ENCODE results near the gene POLG2. TPM values are rescaled to one million over a fixed set of nuclear protein-coding genes. Genes with fewer than 3 reads are reported as not detected.
A peak's percentile ranks its signal among the peaks of the same experiment; 100 is the strongest.
"Not testable (repeated sequence)": the region's sequence is repeated elsewhere in the genome, so short reads cannot be mapped to it uniquely, and the experiment has no call there.

POLG2 gene
- total and polyA plus RNA-seq, 4 donors: 5.4 to 17.8 (median 11.4) TPM

DNA sequence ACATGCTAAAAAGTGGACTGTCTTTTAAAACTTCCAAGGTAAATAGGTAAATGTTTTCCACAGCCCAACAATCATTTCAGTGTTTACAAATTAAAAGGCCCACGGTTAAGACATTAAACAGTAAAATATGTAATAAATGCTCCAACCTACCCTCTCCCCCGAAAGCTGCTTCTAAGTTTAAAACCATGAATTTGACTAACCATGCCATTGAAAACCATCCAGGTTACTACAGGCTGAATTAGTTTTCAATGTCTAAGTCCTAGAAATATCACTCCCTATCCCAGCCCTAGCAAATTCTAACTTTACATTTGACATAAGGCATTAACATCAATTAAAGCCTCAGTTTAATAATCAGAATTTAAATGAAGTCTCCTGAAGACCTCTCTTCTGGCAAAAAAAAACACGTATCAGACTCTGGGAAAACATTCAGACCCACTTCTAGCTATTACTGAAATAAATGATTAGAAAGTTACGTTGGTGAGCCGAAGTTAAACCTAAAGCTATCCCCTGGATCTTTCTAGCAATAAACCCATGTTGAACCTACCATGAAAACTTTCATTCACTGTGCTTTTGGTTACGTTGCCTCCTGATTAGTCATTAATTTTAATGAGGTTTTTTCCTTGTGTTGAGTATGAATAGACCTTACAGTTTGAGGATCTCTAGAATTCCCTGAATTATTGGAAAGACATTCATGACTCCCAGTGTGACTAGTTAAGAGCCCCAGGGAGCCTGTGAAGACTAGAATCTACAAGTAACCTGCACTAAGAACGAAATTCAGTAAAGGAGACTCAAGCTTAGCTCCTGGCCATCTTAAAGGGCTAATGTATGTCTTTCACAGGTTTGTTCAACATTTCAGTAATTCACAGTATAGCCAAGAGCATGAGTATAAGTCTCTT is 1.7 kb upstream of the POLG2 start:
- DNase-seq (no peak), ATAC-seq (ENCODE audit: insufficient read depth, low FRiP score) (no peak)
- Histone ChIP-seq H3K27me3 (ENCODE audit: control insufficient read depth in 3 of 3, insufficient read depth in 3 of 3, low read length in 2 of 3) (no peaks in the 10 kb centered on the region), H3K4me3 (no peak overlapping the region), H3K36me3 (ENCODE audit: control insufficient read depth in 4 of 4, insufficient read depth in 4 of 4, low read length in 4 of 4) (peaks cover 22 to 58% (median 41%) of the 10 kb centered on the region in 4 donors), H3K9ac (ENCODE audit: insufficient read depth in 1 of 2, low read length in 2 of 2) (no peak overlapping the region), H3K4me1 (ENCODE audit: control insufficient read depth in 5 of 5, insufficient read depth in 5 of 5, low read length in 5 of 5) (peaks cover 0 to 30% (median 3%) of the 10 kb centered on the region in 5 donors), H3K9me3 (ENCODE audit: control insufficient read depth in 4 of 4, insufficient read depth in 3 of 4, low read length in 3 of 4) (no peaks in the 10 kb centered on the region), H3K27ac (ENCODE audit: low read depth in 1 of 2, low read length in 1 of 2) (no peak overlapping the region)
- 76 to 80% methylated on average over 7 of the region's 7 CpGs for WGBS, 2 donors
- TF ChIP-seq, protein P1, sequence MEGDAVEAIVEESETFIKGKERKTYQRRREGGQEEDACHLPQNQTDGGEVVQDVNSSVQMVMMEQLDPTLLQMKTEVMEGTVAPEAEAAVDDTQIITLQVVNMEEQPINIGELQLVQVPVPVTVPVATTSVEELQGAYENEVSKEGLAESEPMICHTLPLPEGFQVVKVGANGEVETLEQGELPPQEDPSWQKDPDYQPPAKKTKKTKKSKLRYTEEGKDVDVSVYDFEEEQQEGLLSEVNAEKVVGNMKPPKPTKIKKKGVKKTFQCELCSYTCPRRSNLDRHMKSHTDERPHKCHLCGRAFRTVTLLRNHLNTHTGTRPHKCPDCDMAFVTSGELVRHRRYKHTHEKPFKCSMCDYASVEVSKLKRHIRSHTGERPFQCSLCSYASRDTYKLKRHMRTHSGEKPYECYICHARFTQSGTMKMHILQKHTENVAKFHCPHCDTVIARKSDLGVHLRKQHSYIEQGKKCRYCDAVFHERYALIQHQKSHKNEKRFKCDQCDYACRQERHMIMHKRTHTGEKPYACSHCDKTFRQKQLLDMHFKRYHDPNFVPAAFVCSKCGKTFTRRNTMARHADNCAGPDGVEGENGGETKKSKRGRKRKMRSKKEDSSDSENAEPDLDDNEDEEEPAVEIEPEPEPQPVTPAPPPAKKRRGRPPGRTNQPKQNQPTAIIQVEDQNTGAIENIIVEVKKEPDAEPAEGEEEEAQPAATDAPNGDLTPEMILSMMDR (IDR thresholded peaks at IDR 0.05; ENCODE audit: control extremely low read depth, extremely low read depth): no peak

DNA sequence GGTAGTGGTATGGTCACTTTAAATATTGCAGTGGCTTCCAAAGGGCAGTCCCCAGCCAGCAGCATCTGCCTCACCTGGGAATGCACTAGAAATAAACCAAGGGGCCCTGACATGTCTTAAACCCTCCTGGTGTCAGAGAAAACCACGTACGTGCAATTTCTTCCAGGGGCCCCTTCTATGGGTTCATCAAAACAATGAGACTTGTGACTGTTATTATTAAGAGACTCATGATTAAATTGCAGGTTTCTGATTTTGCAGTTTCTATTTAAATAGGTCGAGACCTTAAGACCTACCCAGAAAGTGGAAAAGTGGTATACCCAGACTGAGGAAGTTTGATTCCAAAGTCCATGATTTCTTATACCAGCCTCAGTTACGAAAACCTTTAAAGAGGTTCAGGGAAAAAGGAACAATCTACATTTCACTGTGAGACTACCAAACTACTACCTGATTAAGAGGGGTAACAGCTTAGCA is 746 bp upstream of the POLG2 start:
- Histone ChIP-seq H3K9ac (ENCODE audit: insufficient read depth in 1 of 2, low read length in 2 of 2) (no peak overlapping the region), H3K9me3 (ENCODE audit: control insufficient read depth in 4 of 4, insufficient read depth in 3 of 4, low read length in 3 of 4) (no peaks in the 10 kb centered on the region), H3K4me3 (no peak overlapping the region), H3K36me3 (ENCODE audit: control insufficient read depth in 4 of 4, insufficient read depth in 4 of 4, low read length in 4 of 4) (peaks cover 18 to 53% (median 36%) of the 10 kb centered on the region in 4 donors), H3K27ac (ENCODE audit: low read depth in 1 of 2, low read length in 1 of 2) (peak overlapping the region; percentile 73 to 77), H3K27me3 (ENCODE audit: control insufficient read depth in 3 of 3, insufficient read depth in 3 of 3, low read length in 2 of 3) (no peaks in the 10 kb centered on the region), H3K4me1 (ENCODE audit: control insufficient read depth in 5 of 5, insufficient read depth in 5 of 5, low read length in 5 of 5) (peaks cover 0 to 23% (median 3%) of the 10 kb centered on the region in 5 donors)
- 42 to 54% methylated on average over 4 of the region's 4 CpGs for WGBS, 2 donors
- TF ChIP-seq, protein P1 (IDR thresholded peaks at IDR 0.05; ENCODE audit: control extremely low read depth, extremely low read depth): no peak
- ATAC-seq (ENCODE audit: insufficient read depth, low FRiP score) (no peak), DNase-seq (no peak)

DNA sequence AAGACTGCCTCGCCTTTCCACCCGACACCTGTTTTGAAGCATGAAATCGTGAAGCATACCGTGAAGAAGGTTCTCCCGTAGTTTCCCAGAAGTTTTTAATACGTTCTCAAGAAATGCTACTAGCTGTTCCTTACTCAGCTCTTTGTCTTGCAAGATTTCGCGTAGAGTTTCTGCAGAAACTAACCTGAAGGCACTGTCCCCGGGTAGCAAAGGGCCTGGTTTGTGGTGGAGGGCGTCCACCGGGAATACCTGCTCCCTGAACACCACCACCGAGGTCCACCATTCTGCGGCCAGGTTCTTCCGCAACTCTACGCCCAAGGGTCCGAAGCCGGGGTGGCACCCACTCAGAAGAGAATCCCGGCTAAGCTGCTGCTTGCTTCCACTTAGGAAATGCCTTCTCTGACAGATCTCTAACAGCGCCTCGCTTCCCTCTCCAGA is 487 bp downstream of the POLG2 start:
- H3K4me1 ChIP-seq (ENCODE audit: control insufficient read depth in 5 of 5, insufficient read depth in 5 of 5, low read length in 5 of 5): peaks cover 0 to 23% (median 3%) of the 10 kb centered on the region in 5 donors
- peaks cover 15 to 48% (median 24%) of the 10 kb centered on the region in 4 donors for H3K36me3 ChIP-seq (ENCODE audit: control insufficient read depth in 4 of 4, insufficient read depth in 4 of 4, low read length in 4 of 4)
- peak overlapping the region; percentile 60 for H3K4me3 ChIP-seq
- H3K9ac ChIP-seq (ENCODE audit: insufficient read depth in 1 of 2, low read length in 2 of 2): peak overlapping the region; percentile 41 to 79
- ATAC-seq (ENCODE audit: insufficient read depth, low FRiP score) (peak; percentile 8), DNase-seq (peak in 1 of 3 donors; percentile 24)
- no peaks in the 10 kb centered on the region for H3K9me3 ChIP-seq (ENCODE audit: control insufficient read depth in 4 of 4, insufficient read depth in 3 of 4, low read length in 3 of 4)
- WGBS, 2 donors: 1% methylated on average over 20 of the region's 20 CpGs
- H3K27me3 ChIP-seq (ENCODE audit: control insufficient read depth in 3 of 3, insufficient read depth in 3 of 3, low read length in 2 of 3): no peaks in the 10 kb centered on the region
- peak overlapping the region; percentile 73 to 77 for H3K27ac ChIP-seq (ENCODE audit: low read depth in 1 of 2, low read length in 1 of 2)
- TF ChIP-seq, protein P1 (IDR thresholded peaks at IDR 0.05; ENCODE audit: control extremely low read depth, extremely low read depth): no peak

DNA sequence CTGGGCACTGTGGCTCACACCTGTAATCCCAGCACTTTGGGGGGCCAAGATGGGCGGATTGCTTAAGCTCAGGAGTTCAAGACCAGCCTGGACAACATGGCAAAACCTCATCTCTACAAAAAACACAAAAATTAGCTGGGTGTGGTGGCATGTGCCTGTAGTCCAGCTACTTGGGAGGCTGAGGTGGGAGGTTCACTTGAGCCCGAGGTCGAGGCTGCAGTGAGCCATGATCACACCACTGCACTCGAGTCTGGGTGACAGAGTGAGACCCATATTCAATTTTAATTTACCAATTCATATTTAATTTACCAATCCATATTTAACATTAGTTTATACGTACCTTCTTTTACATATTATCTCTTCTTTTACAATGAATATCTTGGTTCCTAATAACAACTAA is 1.6 kb downstream of the POLG2 start:
- not testable (repeated sequence) for H3K9me3 ChIP-seq (ENCODE audit: control insufficient read depth in 4 of 4, insufficient read depth in 3 of 4, low read length in 3 of 4)
- WGBS, 2 donors: 85 to 88% methylated on average over 5 of the region's 5 CpGs
- H3K4me1 ChIP-seq (ENCODE audit: control insufficient read depth in 5 of 5, insufficient read depth in 5 of 5, low read length in 5 of 5): peaks cover 0 to 19% (median 3%) of the 10 kb centered on the region in 5 donors

More for the DNA sequence above, 1.6 kb downstream of the POLG2 start:
- not testable (repeated sequence) for H3K9ac ChIP-seq (ENCODE audit: insufficient read depth in 1 of 2, low read length in 2 of 2); DNase-seq; ATAC-seq (ENCODE audit: insufficient read depth, low FRiP score); H3K27ac ChIP-seq (ENCODE audit: low read depth in 1 of 2, low read length in 1 of 2); H3K27me3 ChIP-seq (ENCODE audit: control insufficient read depth in 3 of 3, insufficient read depth in 3 of 3, low read length in 2 of 3); H3K4me3 ChIP-seq
- H3K36me3 ChIP-seq (ENCODE audit: control insufficient read depth in 4 of 4, insufficient read depth in 4 of 4, low read length in 4 of 4): peaks cover 6 to 40% (median 18%) of the 10 kb centered on the region in 4 donors
